Activated naive CD4-positive, alpha-beta T cell (primary cell): ENCODE measurements around the gene KBTBD6.
"Not testable (repeated sequence)": the region's sequence is repeated elsewhere in the genome, so short reads cannot be mapped to it uniquely, and the experiment has no call there.

Experiments used
- DNase-seq, 4 experiments: peaks; one replicate each; lab custom pipeline; 2025; lab: John Stamatoyannopoulos, UW

KBTBD6 gene

DNA sequence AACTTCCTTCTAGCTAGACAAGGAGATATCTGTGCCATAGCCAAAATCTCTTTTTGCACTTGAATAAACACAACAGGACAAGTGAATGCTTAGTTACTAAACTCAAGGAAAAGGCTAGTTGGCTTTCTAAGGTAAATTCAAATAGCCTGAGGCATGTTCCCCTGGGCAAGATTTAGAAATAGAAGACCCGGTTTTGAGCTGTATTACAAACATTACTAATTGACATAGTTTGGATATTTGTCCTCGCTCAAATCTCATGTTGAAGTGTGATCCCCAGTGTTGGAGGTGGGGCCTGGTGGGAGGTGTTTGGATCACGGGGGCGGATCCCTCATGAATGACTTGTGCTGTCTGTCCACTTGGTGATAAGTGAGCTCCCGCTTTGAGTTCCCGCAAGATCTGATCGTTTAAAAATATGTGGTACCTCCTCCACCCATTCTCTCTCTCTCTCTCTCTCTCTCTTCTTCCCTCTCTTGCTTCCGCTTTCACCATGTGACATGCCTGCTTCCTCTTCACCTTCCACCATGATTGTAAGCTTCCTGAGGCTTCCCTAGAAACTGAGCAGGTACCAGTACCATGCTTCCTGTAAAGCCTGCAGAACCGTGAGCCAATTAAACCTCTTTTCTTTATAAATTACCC is 3.9 kb upstream of the KBTBD6 start:
- DNase-seq, result no peak

DNA sequence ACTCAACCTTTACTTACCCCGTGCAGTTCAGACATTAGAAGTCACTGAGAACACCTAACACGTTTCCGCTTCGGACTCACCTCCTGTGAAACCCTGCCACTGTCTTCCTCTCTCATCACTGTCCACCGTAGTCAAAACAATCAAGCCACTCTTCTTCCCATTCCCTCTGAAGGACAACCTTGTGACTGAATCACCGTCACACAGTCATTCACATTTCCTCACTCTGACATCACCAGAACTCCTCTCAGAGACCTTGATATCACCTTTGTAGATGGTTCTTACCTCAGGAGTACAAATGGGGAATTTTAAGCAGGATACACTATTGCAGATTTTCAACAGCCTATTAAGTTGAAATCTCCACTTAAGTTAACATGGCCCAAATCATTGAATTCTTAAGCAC is 1.3 kb upstream of the KBTBD6 start:
- DNase-seq, result no peak

DNA sequence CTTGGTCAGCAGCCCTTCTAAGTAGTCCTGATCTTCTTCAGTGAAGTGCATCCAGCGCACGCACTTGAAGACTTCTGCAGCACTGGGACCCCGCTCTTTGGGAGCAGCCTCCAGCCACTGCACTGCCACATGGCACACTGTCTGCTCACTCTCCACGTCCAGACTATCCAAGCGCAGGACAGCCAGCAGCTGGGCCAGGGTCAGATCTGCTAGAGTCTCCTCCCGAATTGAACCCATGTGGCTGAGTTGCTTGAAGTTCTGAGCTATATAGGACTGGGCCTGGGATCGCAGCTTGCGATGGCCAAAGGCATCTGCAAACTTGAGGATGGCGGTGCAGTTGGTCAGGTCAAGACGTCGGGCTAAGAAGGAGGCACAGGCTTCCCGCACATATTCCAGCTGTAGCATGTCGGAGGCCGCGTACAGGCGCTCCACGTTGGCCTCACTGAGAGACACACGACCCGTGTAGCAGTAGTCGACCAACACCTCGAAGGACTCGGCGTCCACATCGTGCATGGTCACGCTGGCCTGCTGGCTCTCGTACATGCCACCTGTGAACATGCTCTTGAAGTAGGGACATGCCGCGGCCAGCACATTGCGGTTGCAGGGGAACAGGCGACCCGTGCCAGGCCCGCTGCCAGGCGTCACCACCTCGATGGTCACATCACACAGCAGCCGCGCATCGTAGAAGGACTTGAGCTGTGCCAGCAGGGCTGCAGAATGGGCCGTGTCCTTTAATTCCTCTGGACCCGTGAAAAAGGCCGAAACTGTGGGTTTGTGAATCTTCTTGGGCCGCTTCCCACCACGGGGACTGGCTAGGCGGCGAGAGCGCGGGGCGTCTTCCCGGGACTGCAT is 716 bp downstream of the KBTBD6 start:
- DNase-seq, result not testable (repeated sequence)

DNA sequence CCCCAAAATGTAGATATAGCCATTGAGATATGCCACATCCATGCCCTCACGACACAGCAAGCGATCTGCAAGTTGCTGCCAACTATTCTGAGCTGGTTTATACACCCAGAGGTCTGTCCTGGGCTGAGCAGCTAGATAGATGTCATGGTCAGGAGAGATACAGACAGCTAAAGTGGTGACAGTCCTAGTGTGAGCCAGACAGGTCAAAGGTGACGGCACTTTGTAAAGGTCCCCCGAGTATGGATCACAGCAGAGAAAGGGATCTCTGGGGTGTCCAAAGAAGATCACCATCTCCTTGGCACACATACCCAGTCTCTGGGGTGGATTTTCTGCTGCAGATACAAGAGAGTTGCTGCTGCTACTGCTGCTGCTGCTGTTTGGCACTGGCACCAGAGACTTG is 1.4 kb downstream of the KBTBD6 start:
- not testable (repeated sequence) for DNase-seq

DNA sequence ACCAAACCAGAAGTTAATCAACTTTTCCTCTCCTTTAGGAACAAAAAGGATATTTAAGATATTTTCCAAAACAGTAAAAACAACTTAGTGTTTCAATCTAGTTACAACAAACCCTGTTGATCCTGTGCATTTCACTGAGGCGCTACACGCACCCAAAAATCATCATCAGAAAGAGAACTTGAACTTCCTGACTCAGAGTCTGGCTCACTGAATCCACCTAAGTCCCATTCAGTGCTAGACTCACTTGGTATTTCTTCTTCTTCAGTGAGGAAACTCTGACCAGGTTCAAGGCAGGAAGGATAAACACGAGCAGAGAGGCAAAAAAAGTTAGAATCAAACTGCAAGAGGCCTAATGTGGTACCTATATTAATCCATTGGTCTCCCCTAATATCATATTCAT is 2.2 kb downstream of the KBTBD6 start:
- no peak for DNase-seq

DNA sequence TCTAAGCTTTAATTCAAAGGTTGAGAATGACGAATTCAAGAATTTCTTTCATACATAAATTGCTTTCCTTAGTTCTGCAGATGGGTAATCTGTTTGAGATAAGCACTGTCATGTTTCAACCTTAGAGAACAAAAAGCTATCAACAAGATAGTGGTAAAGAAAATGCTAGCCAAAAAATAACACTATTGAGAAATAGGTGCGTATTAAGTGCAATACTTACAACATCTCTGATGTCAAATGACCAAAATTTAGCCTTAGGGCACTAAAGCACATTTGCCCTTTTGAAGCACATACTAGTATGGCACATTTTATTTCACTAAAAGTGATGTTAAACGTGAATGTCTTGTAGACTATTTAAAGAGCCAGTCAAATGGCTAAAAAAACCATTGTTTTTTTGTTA is 4.9 kb downstream of the KBTBD6 start:
- no peak for DNase-seq

DNA sequence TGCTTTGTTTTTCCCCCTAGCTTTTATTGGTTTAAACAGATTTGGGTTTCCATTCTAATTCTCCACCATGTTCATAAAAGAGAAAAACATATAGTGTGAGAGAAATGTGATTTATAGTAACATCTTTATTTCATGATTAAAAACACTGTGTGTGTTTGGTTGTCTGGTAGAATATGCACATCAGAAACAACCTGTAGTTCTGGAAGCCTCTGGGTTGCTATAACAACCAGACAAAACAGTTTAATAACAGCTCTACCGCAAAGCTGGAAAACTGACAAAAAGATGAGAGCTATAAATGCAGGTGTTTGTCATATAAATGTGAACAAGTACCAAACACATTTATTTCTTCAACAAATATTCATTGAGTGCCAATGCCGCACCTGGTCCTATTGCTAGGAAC is 9.8 kb downstream of the KBTBD6 start:
- no peak for DNase-seq

DNA sequence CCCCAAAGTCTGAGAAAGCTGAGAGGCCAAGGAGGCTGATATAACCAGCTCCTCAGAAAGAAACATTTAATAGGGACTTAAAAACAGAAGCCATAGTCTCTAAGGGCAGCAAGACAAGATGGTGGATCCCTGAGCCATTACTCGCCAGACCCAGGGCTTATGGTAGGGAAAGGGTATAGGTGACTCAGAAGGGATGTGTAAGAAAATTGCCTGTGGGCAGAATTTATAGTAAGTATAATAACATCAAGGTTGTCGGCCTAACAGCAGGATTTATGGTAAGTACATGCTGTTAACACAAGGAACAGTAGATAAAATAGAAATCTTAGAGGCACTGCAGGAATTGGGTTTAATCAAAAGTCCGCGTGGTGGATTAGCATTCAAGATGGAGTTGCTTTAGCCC is 14.7 kb downstream of the KBTBD6 start:
- no peak for DNase-seq

DNA sequence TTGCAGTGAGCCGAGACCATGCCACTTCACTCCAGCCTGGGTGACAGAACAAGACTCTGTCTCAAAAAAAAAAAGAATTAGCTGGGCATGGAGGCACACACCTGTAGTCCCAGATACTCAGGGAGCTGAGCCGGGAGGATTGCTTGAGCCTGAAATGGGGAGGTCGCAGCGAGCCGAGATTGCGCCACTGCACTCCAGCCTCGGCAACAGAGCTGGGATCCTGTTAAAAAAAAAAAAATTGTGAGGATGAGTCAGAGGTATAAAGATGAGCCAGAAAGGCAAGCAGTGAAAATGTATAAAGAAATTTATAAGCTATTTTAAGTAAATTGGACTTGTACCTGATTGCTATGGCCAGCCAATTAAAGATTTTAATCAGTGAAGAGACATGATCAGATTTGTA is 21.1 kb downstream of the KBTBD6 start:
- no peak for DNase-seq

DNA sequence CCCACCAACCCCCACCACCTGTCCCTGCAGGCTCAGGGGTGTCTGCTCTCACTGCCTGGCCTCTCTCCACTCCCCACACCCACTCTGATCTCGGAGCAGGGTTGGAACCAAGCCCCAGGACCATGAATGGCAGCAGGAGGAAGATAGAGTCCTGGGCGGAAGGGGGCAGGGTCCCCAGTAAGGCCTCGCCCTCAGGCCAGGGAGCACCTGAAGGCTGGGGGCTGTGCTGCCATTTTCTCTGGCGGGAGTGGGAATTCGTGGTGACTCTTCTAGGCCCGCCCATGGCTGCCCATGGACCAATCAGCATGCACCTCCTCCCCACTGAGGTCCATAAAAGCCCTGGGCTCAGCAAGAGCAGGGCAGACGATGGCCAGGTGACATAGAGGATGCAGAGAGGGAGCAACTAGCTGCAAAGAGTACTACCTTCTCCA is 25.0 kb downstream of the KBTBD6 start:
- DNase-seq, result no peak

DNA sequence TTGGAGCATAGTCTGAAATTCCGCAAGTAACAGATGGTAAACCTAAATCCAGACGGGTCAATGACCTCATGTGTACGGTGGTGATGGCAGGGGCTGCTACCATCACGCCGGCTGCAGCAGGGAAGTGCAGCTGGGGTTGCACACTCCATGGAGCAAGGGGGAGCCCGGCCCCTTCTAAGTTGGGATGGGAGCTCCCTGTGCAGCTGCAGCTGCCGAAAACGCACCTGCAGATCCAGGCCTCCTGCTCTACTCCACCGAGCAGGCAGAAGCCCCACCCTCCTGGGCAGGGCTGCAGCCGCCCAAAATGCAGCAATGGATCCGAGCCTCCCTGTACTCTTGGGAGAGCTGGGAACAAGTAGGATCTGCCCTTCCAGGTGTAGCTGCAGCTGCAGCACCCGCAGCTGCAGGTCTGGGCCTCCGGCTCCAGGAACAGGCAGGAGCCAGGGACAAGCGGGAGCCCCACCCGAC is 25.5 kb downstream of the KBTBD6 start:
- DNase-seq, result no peak

DNA sequence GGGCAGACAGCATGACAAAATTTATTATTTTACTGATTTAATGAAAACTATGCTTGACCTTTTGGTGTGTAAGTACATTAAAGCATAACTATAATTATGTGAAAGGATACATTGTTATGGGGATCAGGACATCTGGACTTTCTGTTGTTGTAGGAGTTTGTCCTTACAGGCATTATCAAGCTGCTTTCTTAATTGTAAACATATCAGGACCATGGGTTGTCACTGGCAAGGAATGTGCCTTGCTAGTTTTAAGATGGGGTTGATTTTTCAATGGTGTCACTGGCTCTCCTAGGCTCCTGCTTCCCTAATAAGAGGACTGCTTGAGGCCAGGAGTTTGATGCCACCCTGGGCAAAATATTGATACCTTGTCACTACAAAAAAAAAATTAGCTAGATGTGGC is 32.6 kb downstream of the KBTBD6 start:
- DNase-seq, result no peak

DNA sequence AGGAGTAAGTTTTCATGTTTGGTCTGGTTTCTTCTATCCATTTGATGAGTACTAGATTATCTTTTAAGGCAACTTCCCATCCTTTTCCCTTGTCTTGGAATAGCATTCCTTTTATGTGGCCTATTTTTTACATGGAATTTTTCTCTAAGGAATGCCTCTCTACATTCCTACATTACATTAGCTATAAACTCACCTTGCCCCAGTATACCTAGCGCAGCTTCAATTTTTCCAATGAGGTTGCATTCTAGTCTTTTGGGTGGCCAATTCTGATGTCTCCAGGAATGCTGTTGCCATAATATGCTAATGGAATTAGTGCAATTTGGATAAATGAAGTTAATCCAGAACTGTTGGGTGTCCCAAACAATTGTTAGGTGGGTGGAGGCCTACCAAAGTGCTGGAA is 33.8 kb downstream of the KBTBD6 start:
- no peak for DNase-seq

DNA sequence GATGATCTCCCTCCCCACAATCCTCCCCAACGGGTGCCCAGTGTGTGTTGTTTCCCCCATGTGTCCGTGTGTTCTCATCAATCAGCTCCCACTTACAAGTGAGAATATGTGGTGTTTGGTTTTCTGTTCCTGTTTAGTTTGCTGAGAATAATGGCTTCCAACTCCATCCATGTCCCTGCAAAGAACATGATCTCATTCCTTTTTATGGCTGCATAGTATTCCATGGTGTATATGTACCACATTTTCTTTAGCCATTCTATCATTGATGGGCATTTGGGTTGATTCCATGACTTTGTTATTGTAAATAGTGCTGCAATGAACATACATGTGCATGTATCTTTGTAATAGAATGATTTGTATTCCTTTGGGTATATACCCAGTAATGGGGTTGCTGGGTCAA is 36.9 kb downstream of the KBTBD6 start:
- DNase-seq, result not testable (repeated sequence)

DNA sequence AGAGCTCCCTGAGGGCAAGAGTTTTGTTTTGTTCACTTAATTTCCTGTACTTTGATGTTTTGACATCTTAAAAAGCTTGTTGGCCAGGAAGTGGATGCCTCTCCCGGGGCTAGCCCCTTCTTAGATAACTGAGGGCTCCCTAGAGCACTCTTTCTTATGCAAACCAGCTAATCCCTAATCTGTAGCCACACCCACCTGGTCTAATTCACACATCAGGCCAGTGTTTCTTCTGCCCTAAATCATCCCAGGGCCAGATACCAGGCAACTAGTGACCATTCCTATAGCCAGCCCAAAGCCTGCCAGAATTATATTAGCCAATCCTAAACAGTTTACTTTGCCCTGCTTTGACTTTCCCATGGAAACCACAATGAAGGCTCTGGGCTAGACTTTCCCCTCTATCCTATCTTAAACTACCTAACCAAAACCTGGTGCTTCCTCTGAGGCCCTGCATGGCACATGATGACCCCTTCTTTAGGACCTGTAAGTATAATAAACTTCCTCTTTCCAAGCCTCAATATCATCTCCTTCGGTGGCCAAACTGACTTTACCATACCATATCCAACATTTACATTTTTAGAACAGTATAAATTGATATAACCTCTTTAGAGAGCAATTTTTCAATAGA is 46.5 kb downstream of the KBTBD6 start:
- no peak for DNase-seq

DNA sequence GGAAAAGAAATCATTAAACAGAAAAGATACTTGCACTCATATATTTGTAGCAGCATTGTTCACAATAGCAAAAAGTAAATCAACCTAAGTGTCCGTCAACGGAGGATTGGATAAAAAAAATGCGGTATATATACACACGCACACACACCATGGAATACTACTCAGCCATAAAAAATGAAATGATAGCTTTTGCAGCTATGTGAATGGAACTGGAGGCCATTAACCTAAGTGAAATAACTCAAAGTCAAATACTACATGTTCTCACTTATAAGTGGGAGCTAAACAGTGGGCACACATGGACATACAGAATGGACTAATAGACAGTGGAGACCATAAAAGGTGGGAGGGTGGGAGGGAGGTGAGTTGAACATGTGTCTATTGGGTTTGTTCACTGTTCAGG is 52.9 kb downstream of the KBTBD6 start:
- no peak for DNase-seq
